ENCODE results near the gene DACH1.

DNA sequence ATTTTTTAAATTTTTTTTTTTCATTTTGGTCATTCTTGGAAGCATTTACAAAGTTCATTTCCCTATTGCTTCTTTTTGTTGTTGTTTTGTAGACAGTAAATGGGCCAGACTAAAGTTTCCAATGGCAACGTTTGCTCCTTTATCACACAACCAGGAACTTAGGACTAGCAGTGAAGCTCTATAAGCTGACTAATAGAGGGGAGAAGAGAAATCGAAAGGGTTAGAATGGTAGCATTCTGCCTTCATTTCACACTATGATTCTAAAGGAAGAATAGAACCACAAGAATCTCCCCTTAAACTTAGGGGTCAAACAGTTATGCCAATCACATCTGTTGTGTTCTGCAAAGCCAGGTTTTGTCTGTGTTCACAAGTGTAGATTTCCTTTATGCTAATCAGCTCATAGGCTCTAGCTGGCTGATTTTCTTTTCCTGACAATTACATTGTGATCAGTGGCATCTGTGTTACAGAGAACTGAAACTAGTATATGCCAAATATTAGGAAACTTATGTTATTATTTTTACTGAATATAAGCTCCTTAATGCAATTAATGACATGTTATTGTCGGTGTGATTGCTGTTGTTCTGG, 467.3 kb downstream of the DACH1 start:
- no peak for TF ChIP-seq ZNF211 (tag by site-specific recombination; IDR thresholded peaks at IDR 0.05; ENCODE audit: low read depth)
- TF ChIP-seq ZNF37A (tag by site-specific recombination; IDR thresholded peaks at IDR 0.05): no peak
- no peak for TF ChIP-seq ZNF768 (tag by site-specific recombination; IDR thresholded peaks at IDR 0.05)
- TF ChIP-seq ZNF843 (tag by site-specific recombination; IDR thresholded peaks at IDR 0.05): no peak
- no peak for TF ChIP-seq KLF8 (tag by site-specific recombination; IDR thresholded peaks at IDR 0.05)
- no peak for TF ChIP-seq TCF7L2 (IDR thresholded peaks at IDR 0.05; ENCODE audit: borderline replicate concordance, low read depth, low read length)
- no peak for TF ChIP-seq REPIN1 (tag by site-specific recombination; IDR thresholded peaks at IDR 0.05; ENCODE audit: low read depth)
- TF ChIP-seq, protein P1, sequence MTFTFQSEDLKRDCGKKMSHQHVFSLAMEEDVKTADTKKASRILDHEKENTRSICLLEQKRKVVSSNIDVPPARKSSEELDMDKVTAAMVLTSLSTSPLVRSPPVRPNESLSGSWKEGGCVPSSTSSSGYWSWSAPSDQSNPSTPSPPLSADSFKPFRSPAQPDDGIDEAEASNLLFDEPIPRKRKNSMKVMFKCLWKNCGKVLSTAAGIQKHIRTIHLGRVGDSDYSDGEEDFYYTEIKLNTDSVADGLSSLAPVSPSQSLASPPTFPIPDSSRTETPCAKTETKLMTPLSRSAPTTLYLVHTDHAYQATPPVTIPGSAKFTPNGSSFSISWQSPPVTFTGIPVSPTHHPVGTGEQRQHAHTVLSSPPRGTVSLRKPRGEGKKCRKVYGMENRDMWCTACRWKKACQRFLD (tag by site-specific recombination; IDR thresholded peaks at IDR 0.05): no peak
- no peak for TF ChIP-seq ZNF571 (tag by site-specific recombination; IDR thresholded peaks at IDR 0.05)
- no peak for TF ChIP-seq ZBTB8A (tag by site-specific recombination; IDR thresholded peaks at IDR 0.05)
- TF ChIP-seq, protein P2, sequence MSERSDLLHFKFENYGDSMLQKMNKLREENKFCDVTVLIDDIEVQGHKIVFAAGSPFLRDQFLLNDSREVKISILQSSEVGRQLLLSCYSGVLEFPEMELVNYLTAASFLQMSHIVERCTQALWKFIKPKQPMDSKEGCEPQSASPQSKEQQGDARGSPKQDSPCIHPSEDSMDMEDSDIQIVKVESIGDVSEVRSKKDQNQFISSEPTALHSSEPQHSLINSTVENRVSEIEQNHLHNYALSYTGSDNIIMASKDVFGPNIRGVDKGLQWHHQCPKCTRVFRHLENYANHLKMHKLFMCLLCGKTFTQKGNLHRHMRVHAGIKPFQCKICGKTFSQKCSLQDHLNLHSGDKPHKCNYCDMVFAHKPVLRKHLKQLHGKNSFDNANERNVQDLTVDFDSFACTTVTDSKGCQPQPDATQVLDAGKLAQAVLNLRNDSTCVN (tag by site-specific recombination; optimal IDR thresholded peaks at IDR 0.05): no peak
- no peak for TF ChIP-seq TRIM28 (IDR thresholded peaks at IDR 0.05; ENCODE audit: borderline replicate concordance, low read length)
